Endothelial cell (in vitro differentiated cells): ENCODE results near the gene IFIH1. TPM values are rescaled to one million over a fixed set of nuclear protein-coding genes. Genes with fewer than 3 reads are reported as not detected.

Source experiments
- DNase-seq: peaks from one replicate; pipeline ENCODE4 v3.0.0; 2021; ENCODE audit warnings: low spot score
- H3K27ac Mint-ChIP-seq: one replicate; pipeline ENCODE4 v1.8.0; 2021; ENCODE audit warnings: mixed read lengths, inconsistent platforms; ENCODE audit not compliant: unreplicated experiment
- H3K27me3 Mint-ChIP-seq: one replicate; pipeline ENCODE4 v1.8.0; 2021; ENCODE audit warnings: mild to moderate bottlenecking, moderate library complexity, mixed read lengths, inconsistent platforms; ENCODE audit not compliant: unreplicated experiment
- H3K36me3 Mint-ChIP-seq: one replicate; pipeline ENCODE4 v1.8.0; 2021; ENCODE audit warnings: mild to moderate bottlenecking, low read depth, mixed read lengths, inconsistent platforms; ENCODE audit not compliant: unreplicated experiment
- H3K4me1 Mint-ChIP-seq: one replicate; pipeline ENCODE4 v1.8.0; 2021; ENCODE audit warnings: mild to moderate bottlenecking, mixed read lengths, inconsistent platforms; ENCODE audit not compliant: unreplicated experiment
- H3K4me3 Mint-ChIP-seq: one replicate; pipeline ENCODE4 v1.8.0; 2021; ENCODE audit warnings: mild to moderate bottlenecking, mixed read lengths, inconsistent platforms; ENCODE audit not compliant: unreplicated experiment
- H3K9me3 Mint-ChIP-seq: one replicate; pipeline ENCODE4 v1.8.0; 2021; ENCODE audit warnings: mixed read lengths, inconsistent platforms; ENCODE audit not compliant: unreplicated experiment
- total RNA-seq: library from RNA; stranded (reverse); fragmentation: NEBNext Ultra II Directional; extraction: Animal tissue kit (Norgen Biotek cat#: 25700); gene quantifications from one replicate; pipeline ENCODE4 v1.2.1, GENCODE V29; 2021; ENCODE audit not compliant: unreplicated experiment
- TF ChIP-seq, protein P1 (sequence below): fragments of 200-600 bp; sonication (generic); IDR thresholded peaks from one replicate; pipeline ENCODE4 v1.5.0; 2021; ENCODE audit warnings: antibody characterized with exemption; ENCODE audit not compliant: unreplicated experiment

IFIH1 gene
- total RNA-seq, 1 donor from 2014 or later: 5.2 TPM

DNA sequence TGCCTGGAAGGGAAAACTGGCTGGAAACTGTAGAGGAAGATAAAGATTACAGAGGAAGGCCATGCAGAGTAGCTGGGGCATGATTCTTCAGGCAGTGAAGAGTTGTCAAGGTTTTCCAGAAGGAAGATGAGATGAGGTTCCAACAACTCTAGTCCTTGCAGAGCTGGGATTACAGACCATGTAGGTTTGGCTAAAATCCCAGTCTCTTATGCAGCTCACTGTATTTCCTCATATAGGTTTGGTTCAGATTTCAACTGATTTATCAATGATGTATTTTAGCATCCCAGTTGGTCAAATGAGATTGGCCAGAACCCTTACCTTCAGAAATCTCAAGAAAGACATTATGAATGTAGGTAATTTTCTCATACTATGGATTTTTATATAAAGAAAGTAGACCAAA, 91.6 kb downstream of the IFIH1 start:
- H3K27ac Mint-ChIP-seq: no peak overlapping the region
- no peaks in the 10 kb centered on the region for H3K9me3 Mint-ChIP-seq
- TF ChIP-seq, protein P1, sequence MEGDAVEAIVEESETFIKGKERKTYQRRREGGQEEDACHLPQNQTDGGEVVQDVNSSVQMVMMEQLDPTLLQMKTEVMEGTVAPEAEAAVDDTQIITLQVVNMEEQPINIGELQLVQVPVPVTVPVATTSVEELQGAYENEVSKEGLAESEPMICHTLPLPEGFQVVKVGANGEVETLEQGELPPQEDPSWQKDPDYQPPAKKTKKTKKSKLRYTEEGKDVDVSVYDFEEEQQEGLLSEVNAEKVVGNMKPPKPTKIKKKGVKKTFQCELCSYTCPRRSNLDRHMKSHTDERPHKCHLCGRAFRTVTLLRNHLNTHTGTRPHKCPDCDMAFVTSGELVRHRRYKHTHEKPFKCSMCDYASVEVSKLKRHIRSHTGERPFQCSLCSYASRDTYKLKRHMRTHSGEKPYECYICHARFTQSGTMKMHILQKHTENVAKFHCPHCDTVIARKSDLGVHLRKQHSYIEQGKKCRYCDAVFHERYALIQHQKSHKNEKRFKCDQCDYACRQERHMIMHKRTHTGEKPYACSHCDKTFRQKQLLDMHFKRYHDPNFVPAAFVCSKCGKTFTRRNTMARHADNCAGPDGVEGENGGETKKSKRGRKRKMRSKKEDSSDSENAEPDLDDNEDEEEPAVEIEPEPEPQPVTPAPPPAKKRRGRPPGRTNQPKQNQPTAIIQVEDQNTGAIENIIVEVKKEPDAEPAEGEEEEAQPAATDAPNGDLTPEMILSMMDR: no peak
- no peaks in the 10 kb centered on the region for H3K36me3 Mint-ChIP-seq
- no peak for DNase-seq
- H3K27me3 Mint-ChIP-seq: no peaks in the 10 kb centered on the region
- H3K4me1 Mint-ChIP-seq: no peaks in the 10 kb centered on the region
- H3K4me3 Mint-ChIP-seq: no peak overlapping the region

DNA sequence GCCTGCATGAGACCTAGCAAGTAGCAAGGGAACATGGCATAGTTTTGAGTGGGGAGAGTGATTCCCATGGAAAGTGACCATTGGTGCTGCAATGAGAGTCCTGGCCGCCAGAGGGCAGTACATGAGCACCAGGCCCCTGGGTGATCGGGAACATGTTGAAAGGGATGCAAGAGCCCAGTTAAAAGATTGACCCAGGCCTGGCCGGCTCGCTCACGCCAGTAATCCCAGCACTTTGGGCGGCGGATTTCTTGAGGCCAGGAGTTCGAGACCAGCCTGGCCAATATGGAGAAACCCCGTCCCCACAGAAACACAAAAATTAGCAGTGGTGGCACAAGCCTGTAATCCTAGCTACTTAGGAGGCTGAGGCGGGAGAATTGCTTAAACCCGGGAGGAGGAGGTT, 97.4 kb downstream of the IFIH1 start:
- H3K27ac Mint-ChIP-seq: no peak overlapping the region
- TF ChIP-seq, protein P1: peak; percentile 84
- peak; percentile 76 for DNase-seq

DNA sequence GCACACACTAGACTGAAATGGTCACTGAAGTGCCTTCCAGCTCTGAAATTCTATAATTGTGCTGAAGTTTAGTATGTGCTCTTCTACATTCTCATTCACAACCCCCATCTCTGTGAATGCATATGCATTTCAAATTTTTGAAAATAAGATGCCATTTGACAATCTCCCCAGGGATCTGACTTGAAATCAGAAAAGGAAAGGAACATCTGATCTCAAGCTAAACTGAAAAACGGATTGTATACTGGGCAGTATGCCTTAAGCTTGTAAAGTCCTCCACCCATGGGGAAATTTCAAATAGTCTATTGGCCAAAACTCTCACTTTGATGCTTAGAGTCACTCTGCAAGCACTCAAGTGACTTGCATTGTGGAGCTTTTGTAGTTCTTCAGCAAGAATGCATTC, 98.1 kb downstream of the IFIH1 start:
- H3K36me3 Mint-ChIP-seq: no peaks in the 10 kb centered on the region

More for the DNA sequence above, 97.4 kb downstream of the IFIH1 start:
- H3K4me3 Mint-ChIP-seq: no peak overlapping the region
- no peaks in the 10 kb centered on the region for H3K9me3 Mint-ChIP-seq
- no peaks in the 10 kb centered on the region for H3K36me3 Mint-ChIP-seq
- no peaks in the 10 kb centered on the region for H3K27me3 Mint-ChIP-seq
- no peaks in the 10 kb centered on the region for H3K4me1 Mint-ChIP-seq

DNA sequence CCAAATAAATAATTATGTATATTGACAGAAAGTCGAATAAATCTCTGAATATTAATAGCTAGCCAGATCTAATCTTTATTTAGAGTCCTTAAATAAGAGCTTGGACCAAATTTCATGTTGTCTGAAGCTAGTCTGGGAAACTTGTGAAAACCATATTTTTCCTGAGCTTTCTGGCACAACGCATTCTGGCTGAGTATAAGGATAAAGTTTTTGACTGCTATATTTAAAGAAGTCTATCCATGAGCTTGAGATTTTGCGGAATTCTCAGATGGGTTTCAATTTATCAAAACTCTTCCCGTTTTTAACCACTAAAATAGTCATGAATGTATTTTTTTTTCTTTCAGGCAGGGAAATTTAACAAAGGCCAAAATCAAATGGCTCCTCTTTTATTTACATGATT, 99.1 kb downstream of the IFIH1 start:
- Mint-ChIP-seq H3K27me3 (no peaks in the 10 kb centered on the region), H3K27ac (no peak overlapping the region), H3K4me1 (no peaks in the 10 kb centered on the region), H3K9me3 (no peaks in the 10 kb centered on the region), H3K4me3 (no peak overlapping the region), H3K36me3 (no peaks in the 10 kb centered on the region)
- no peak for DNase-seq
- TF ChIP-seq, protein P1: no peak

More for the DNA sequence above, 98.1 kb downstream of the IFIH1 start:
- DNase-seq: no peak
- TF ChIP-seq, protein P1: no peak
- Mint-ChIP-seq H3K4me3 (no peak overlapping the region), H3K27me3 (no peaks in the 10 kb centered on the region), H3K4me1 (no peaks in the 10 kb centered on the region), H3K9me3 (no peaks in the 10 kb centered on the region), H3K27ac (no peak overlapping the region)

DNA sequence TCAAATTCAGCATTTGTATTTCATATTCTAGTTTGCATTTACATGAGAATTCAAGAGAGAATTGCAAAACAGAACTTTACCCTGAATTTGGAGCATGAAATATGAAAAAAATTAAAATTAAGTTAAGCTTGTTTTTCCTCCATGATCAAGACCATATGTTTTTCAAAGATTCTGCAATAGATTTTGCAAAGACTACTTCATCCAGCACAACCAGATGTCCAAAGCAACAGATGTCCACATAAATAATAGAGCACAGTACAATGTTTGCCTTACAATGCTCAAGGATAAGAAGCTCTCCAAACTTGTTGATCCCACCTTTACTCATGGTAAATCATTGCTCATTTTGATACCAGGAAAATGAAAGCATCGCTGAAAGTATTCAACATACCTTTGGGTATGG, 100.9 kb downstream of the IFIH1 start:
- no peak overlapping the region for H3K4me3 Mint-ChIP-seq
- no peak overlapping the region for H3K27ac Mint-ChIP-seq
- DNase-seq: no peak
- H3K36me3 Mint-ChIP-seq: no peaks in the 10 kb centered on the region
- TF ChIP-seq, protein P1: no peak
- no peaks in the 10 kb centered on the region for H3K9me3 Mint-ChIP-seq
- no peaks in the 10 kb centered on the region for H3K4me1 Mint-ChIP-seq
- H3K27me3 Mint-ChIP-seq: no peaks in the 10 kb centered on the region

Other genes with a start within 250 kb of the IFIH1 start
- 0.59 TPM for gene DPP4, start 244.5 kb downstream of the IFIH1 start, total RNA-seq
- not detected for gene GCG, start 166.4 kb downstream of the IFIH1 start, total RNA-seq
- not detected for gene FAP, start 75.2 kb downstream of the IFIH1 start, total RNA-seq
- gene GCA, start 25.4 kb upstream of the IFIH1 start, total RNA-seq: 123 TPM